Activated CD4-positive, alpha-beta T cell treated with anti-CD3 and anti-CD28 coated beads for 36 hours (primary cell): ENCODE measurements around the gene RASSF5. TPM values are rescaled to one million over a fixed set of nuclear protein-coding genes. Genes with fewer than 3 reads are reported as not detected.
"Not testable (repeated sequence)": the region's sequence is repeated elsewhere in the genome, so short reads cannot be mapped to it uniquely, and the experiment has no call there.

Experiments used
- ATAC-seq: fragments of 200-7000 bp; cut with Tn5 transposase; one replicate; pipeline ENCODE4 v1.10.0; 2021; ENCODE audit warnings: mild to moderate bottlenecking, moderate library complexity
- CTCF ChIA-PET: fragments of 350-600 bp; sonication (Branson Sonifier 250); formaldehyde crosslinking; loops from one replicate; lab custom pipeline; 2021; ENCODE audit warnings: antibody characterized with exemption; lab: Charles Lee
- POLR2A ChIA-PET: fragments of 350-600 bp; sonication (Branson Sonifier 250); formaldehyde crosslinking; loops from one replicate; lab custom pipeline; 2021; ENCODE audit warnings: antibody characterized with exemption, inconsistent platforms; lab: Charles Lee
- DNase-seq: peaks from one replicate; pipeline ENCODE4 v3.0.0-alpha.2; 2020
- H3K27ac Mint-ChIP-seq: one replicate; pipeline ENCODE4 v1.8.0; 2021; ENCODE audit warnings: mixed read lengths
- H3K27me3 Mint-ChIP-seq: one replicate; pipeline ENCODE4 v1.8.0; 2021; ENCODE audit warnings: mixed read lengths
- H3K36me3 Mint-ChIP-seq: one replicate; pipeline ENCODE4 v1.8.0; 2021; ENCODE audit warnings: low read depth, mixed read lengths
- H3K4me1 Mint-ChIP-seq: one replicate; pipeline ENCODE4 v1.8.0; 2021; ENCODE audit warnings: mixed read lengths
- H3K4me3 Mint-ChIP-seq: one replicate; pipeline ENCODE4 v1.8.0; 2021; ENCODE audit warnings: mild to moderate bottlenecking, moderate library complexity, mixed read lengths
- H3K9me3 Mint-ChIP-seq: one replicate; pipeline ENCODE4 v1.8.0; 2021; ENCODE audit warnings: low read depth, mixed read lengths
- intact Hi-C, 2 experiments: fragments of 100-400 bp; cut with DNase I in 1 of 2; cut with micrococcal nuclease in 1 of 2; formaldehyde crosslinking; loops; one replicate each; pipeline versions ENCODE4 v1.14.2 to v1.15.1; 2022 to 2024; cut with DNase I, micrococcal nuclease
- total RNA-seq, 2 experiments: library from RNA; stranded (reverse); gene quantifications; one replicate each; pipeline ENCODE4 v1.2.3, GENCODE V29; 2021

Gene RASSF5
- total RNA-seq, 2 experiments from 2014 or later, result 223 to 239 TPM

DNA sequence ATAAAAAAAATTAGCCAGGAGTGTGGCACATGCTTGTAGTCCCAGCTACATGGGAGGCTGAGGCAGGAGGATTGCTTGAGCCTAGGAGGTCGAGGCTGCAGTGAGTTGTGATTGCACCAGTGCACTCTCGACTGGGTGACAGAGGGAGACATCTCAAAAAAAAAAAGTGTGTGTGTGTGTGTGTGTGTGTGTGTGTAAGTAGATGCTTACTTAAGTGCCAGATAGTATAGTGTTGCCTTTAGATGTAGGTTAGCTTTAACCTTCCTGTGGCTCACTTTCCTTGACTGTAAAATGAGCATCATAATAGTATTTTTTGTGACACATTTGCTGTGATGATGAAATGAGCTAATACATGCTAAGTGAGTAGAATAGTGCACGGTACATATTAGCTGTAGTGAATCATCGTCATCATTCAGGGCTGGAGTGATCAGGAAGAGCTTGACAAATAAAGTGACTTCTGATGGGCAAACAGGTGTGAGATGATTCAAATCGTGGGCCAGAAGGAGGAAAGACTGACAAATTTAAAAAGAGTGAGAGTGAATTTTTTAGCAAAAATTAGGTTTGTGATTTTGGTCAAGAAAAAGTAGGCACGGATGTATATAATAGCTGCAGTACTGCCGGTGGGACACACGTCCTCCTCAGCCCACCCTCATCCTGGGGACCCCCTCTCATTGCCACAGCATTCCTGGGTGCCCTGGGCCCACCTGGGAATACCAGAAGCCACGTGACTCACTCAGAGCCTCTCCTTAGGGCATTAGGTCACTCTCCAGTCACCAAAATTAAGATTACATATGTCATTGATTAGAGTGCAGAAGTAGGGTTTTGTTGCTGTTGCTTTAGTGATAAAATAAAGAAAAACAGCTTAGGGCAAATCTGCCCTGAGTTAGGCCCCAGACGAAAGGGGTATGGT lies 71.0 kb downstream of the RASSF5 start:
- ChIA-PET POLR2A (interaction anchor here (1.0 to 7.5 kb wide), 8 partner anchors 8 to 34 kb away, joined by 3 to 129 read pairs (median 11); partner anchors contain the start of gene EIF2D), CTCF (interaction anchor here (0.7 to 27.5 kb wide), 11 partner anchors 9 to 328 kb away, joined by 3 to 621 read pairs (median 6); partner anchors contain the start of gene IKBKE)
- peak; percentile 60 for ATAC-seq
- intact Hi-C loops, result loop anchor here (1.0 to 10.0 kb wide), 7 partner anchors 15 to 1374 kb away; partner anchors contain the start of gene RAB29 (in 1 of the 2)
- no peaks in the 10 kb centered on the region for H3K27me3 Mint-ChIP-seq
- peaks cover 80% of the 10 kb centered on the region for H3K36me3 Mint-ChIP-seq
- H3K27ac Mint-ChIP-seq, result peak overlapping the region; percentile 99
- no peaks in the 10 kb centered on the region for H3K9me3 Mint-ChIP-seq
- H3K4me3 Mint-ChIP-seq, result peak overlapping the region; percentile 72
- peaks cover 100% of the 10 kb centered on the region for H3K4me1 Mint-ChIP-seq
- peak; percentile 61 for DNase-seq

DNA sequence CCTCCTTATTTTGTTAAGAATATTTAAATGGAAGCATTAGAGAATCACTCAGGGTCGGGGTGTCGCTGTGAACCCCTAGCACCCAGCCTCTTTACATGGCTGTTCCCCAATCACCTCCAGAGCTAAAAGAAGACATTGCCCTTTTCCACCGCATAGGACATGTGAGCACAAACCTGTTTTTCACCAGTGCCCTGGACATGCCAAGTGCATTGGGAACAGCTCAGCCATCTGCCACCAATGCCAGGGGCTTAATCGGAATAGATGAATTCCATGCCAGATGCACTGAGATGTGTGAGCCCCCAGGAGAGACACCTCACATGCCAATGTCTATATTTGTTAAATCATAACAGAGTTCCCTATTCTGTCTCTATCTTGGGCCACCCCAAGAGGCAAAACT lies 71.6 kb downstream of the RASSF5 start:
- H3K36me3 Mint-ChIP-seq, result peaks cover 81% of the 10 kb centered on the region
- H3K4me1 Mint-ChIP-seq, result peaks cover 100% of the 10 kb centered on the region
- DNase-seq (no peak), ATAC-seq (no peak)
- no peaks in the 10 kb centered on the region for H3K9me3 Mint-ChIP-seq
- POLR2A ChIA-PET, result interaction anchor here (1.0 to 7.5 kb wide), 7 partner anchors 9 to 108 kb away, joined by 3 to 129 read pairs (median 14); partner anchors contain the start of gene EIF2D
- peak overlapping the region; percentile 72 for H3K4me3 Mint-ChIP-seq
- CTCF ChIA-PET, result interaction anchor here (0.7 to 27.5 kb wide), 9 partner anchors 8 to 148 kb away, joined by 3 to 621 read pairs (median 6); partner anchors contain the start of gene IKBKE
- H3K27ac Mint-ChIP-seq, result peak overlapping the region; percentile 99
- H3K27me3 Mint-ChIP-seq, result no peaks in the 10 kb centered on the region
- intact Hi-C loops, result loop anchor here (1.0 to 10.0 kb wide), 7 partner anchors 16 to 1374 kb away; partner anchors contain the start of gene RAB29 (in 1 of the 2)

GRCh38 chr1:206579747-206580437 lies 72.6 kb downstream of the RASSF5 start:
- peak overlapping the region; percentile 72 for H3K4me3 Mint-ChIP-seq
- peak; percentile 54 for ATAC-seq
- peak; percentile 96 for DNase-seq
- POLR2A ChIA-PET, result interaction anchor here (0.9 to 7.5 kb wide), 8 partner anchors 9 to 109 kb away, joined by 3 to 129 read pairs (median 4); no protein-coding TSS in a partner anchor
- no peaks in the 10 kb centered on the region for H3K27me3 Mint-ChIP-seq
- peak overlapping the region; percentile 99 for H3K27ac Mint-ChIP-seq
- CTCF ChIA-PET, result interaction anchor here (0.7 to 27.5 kb wide), 17 partner anchors 9 to 147 kb away, joined by 3 to 621 read pairs (median 5); partner anchors contain the start of genes DYRK3, EIF2D, IKBKE and RASSF5
- intact Hi-C loops, result loop anchor here (1.0 to 10.0 kb wide), 9 partner anchors 10 to 1375 kb away; partner anchors contain the start of genes IKBKE (in 1 of the 2) and RAB29 (in 1 of the 2)
- H3K9me3 Mint-ChIP-seq, result no peaks in the 10 kb centered on the region
- H3K4me1 Mint-ChIP-seq, result peaks cover 99% of the 10 kb centered on the region
- peaks cover 84% of the 10 kb centered on the region for H3K36me3 Mint-ChIP-seq

GRCh38 chr1:206580438-206581113 lies 73.2 kb downstream of the RASSF5 start:
- no peaks in the 10 kb centered on the region for H3K27me3 Mint-ChIP-seq
- intact Hi-C loops, result loop anchor here (1.0 to 5.0 kb wide), 4 partner anchors 10 to 108 kb away; partner anchors contain the start of gene IKBKE (in 1 of the 2)
- H3K36me3 Mint-ChIP-seq, result peaks cover 85% of the 10 kb centered on the region
- no peak for ATAC-seq
- POLR2A ChIA-PET, result interaction anchor here (0.8 to 7.5 kb wide), 9 partner anchors 8 to 741 kb away, joined by 3 to 129 read pairs (median 4); partner anchors contain the start of gene CD55
- DNase-seq, result no peak
- H3K27ac Mint-ChIP-seq, result peak overlapping the region; percentile 99
- CTCF ChIA-PET, result interaction anchor here (0.8 to 27.5 kb wide), 18 partner anchors 8 to 111 kb away, joined by 3 to 621 read pairs (median 5); partner anchors contain the start of genes DYRK3, EIF2D, IKBKE and RASSF5
- H3K9me3 Mint-ChIP-seq, result no peaks in the 10 kb centered on the region
- peaks cover 96% of the 10 kb centered on the region for H3K4me1 Mint-ChIP-seq
- peak overlapping the region; percentile 72 for H3K4me3 Mint-ChIP-seq

DNA sequence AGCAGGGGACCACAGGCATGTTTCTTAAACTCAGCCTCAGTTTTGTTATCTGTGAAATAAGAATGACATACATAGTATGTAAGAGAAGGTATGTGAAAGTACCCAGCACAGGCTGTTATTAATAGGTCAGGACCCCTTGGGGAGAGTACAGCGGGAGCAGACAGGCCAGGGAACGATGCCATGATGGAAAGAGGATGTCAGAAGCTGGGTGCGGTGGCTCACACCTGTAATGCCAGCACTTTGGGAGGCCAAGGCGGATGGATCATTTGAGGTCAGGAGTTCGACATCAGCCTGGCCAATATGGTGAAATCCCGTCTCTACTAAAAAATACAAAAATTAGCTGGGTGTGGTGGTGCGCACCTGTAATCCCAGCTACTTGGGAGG lies 73.8 kb downstream of the RASSF5 start:
- not testable (repeated sequence) for DNase-seq, H3K27me3 Mint-ChIP-seq, H3K9me3 Mint-ChIP-seq, ATAC-seq
- peak overlapping the region; percentile 72 for H3K4me3 Mint-ChIP-seq
- CTCF ChIA-PET, result interaction anchor here (1.1 to 27.5 kb wide), 14 partner anchors 8 to 111 kb away, joined by 3 to 621 read pairs (median 6); partner anchors contain the start of genes EIF2D, IKBKE and RASSF5
- H3K36me3 Mint-ChIP-seq, result peaks cover 86% of the 10 kb centered on the region
- intact Hi-C loops, result loop anchor here (5.0 kb wide), 2 partner anchors 89 to 109 kb away; partner anchors contain the start of gene IKBKE (in 1 of the 2)
- peak overlapping the region; percentile 99 for H3K27ac Mint-ChIP-seq
- POLR2A ChIA-PET, result interaction anchor here (0.6 to 7.5 kb wide), 9 partner anchors 16 to 740 kb away, joined by 3 to 129 read pairs (median 3); partner anchors contain the start of gene CD55
- peaks cover 92% of the 10 kb centered on the region for H3K4me1 Mint-ChIP-seq

DNA sequence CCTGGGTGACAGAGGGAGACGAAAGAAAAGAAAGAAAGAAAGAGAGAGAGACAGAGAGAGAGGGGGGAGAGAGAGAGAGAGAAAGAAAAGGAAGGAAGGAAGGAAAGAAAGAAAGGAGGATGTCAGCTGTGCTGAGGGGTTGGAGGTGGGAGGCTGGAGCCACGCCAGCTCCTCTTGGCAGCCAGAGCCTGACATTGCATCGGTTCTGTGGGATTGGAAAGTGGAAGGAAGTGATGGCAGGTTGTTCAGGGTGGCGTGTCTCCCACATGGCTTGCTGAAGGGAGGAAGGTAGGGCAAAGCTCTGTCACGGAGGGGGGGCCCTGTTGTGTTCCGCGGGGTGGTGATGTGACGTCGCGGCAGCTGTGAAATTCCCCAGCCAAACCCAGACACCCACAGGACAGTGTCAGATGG lies 74.2 kb downstream of the RASSF5 start:
- ChIA-PET POLR2A (interaction anchor here (0.6 to 7.5 kb wide), 9 partner anchors 16 to 740 kb away, joined by 3 to 129 read pairs (median 3); partner anchors contain the start of gene CD55), CTCF (interaction anchor here (1.1 to 27.5 kb wide), 9 partner anchors 10 to 112 kb away, joined by 3 to 621 read pairs (median 8); partner anchors contain the start of gene IKBKE)
- Mint-ChIP-seq H3K4me3 (peak overlapping the region; percentile 72), H3K4me1 (peaks cover 90% of the 10 kb centered on the region), H3K9me3 (no peaks in the 10 kb centered on the region), H3K36me3 (peaks cover 86% of the 10 kb centered on the region), H3K27me3 (no peaks in the 10 kb centered on the region), H3K27ac (peak overlapping the region; percentile 99)
- intact Hi-C loops, result loop anchor here (5.0 kb wide), 2 partner anchors 89 to 109 kb away; partner anchors contain the start of gene IKBKE (in 1 of the 2)
- no peak for ATAC-seq
- peak; percentile 76 for DNase-seq

DNA sequence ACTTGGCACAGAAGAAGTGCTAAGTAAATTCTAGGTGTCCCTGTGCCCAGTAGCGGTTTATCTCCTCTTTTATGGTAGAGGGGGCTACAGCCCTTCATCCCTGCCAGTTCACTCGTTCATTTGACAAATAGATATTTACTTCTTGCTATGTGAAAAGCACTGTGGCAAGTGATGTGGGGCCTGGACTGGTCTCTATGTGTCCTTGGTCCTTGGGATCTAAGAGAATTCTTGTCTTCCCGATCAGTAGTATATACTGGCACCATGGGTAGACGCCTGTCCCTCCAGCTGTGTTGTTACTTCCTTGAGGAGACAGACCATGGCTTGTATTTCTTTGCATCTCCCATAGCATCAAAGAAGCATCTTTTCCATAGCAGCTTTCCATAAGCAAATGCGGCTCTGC lies 75.2 kb downstream of the RASSF5 start:
- H3K4me3 Mint-ChIP-seq, result peak overlapping the region; percentile 65
- DNase-seq (no peak), ATAC-seq (no peak)
- H3K27me3 Mint-ChIP-seq, result no peaks in the 10 kb centered on the region
- peaks cover 85% of the 10 kb centered on the region for H3K36me3 Mint-ChIP-seq
- POLR2A ChIA-PET, result interaction anchor here (1.1 to 4.9 kb wide), 4 partner anchors 23 to 38 kb away, joined by 4 to 51 read pairs (median 8); no protein-coding TSS in a partner anchor
- H3K9me3 Mint-ChIP-seq, result no peaks in the 10 kb centered on the region
- H3K27ac Mint-ChIP-seq, result peak overlapping the region; percentile 99
- intact Hi-C loops, result loop anchor here (2.0 to 5.0 kb wide), 4 partner anchors 76 to 110 kb away; partner anchors contain the start of genes IKBKE (in 1 of the 2) and RASSF5 (in 1 of the 2)
- CTCF ChIA-PET, result interaction anchor here (0.7 to 27.5 kb wide), 19 partner anchors 10 to 820 kb away, joined by 3 to 621 read pairs (median 9); partner anchors contain the start of genes IKBKE and RASSF5
- peaks cover 87% of the 10 kb centered on the region for H3K4me1 Mint-ChIP-seq

GRCh38 chr1:206582971-206583706 lies 75.8 kb downstream of the RASSF5 start:
- DNase-seq (peak; percentile 82), ATAC-seq (peak; percentile 5)
- no peaks in the 10 kb centered on the region for H3K27me3 Mint-ChIP-seq
- POLR2A ChIA-PET, result interaction anchor here (0.5 to 4.9 kb wide), 11 partner anchors 13 to 113 kb away, joined by 3 to 51 read pairs (median 5); partner anchors contain the start of gene IKBKE
- CTCF ChIA-PET, result interaction anchor here (0.5 to 27.5 kb wide), 34 partner anchors 9 to 821 kb away, joined by 3 to 621 read pairs (median 5); partner anchors contain the start of genes IKBKE and RASSF5
- H3K36me3 Mint-ChIP-seq, result peaks cover 88% of the 10 kb centered on the region
- intact Hi-C loops, result loop anchor here (1.0 to 5.0 kb wide), 7 partner anchors 27 to 111 kb away; partner anchors contain the start of genes IKBKE (in 1 of the 2) and RASSF5 (in 1 of the 2)
- H3K4me3 Mint-ChIP-seq, result peak overlapping the region; percentile 65
- H3K9me3 Mint-ChIP-seq, result no peaks in the 10 kb centered on the region
- H3K4me1 Mint-ChIP-seq, result peaks cover 87% of the 10 kb centered on the region
- peak overlapping the region; percentile 99 for H3K27ac Mint-ChIP-seq
